Esophagus muscularis mucosa (tissue), 4 donors: Measurements from ENCODE around the gene SPINK4. TPM values are rescaled to one million over a fixed set of nuclear protein-coding genes. Genes with fewer than 3 reads are reported as not detected.

Experiments
- DNase-seq: peaks from one replicate; pipeline ENCODE4 v3.0.0-alpha.2; 2017; ENCODE audit errors: extremely low spot score
- H3K27ac ChIP-seq, 4 donors: fragments of 200-600 bp; sonication (generic); replicated peaks in 1 of 4; 1 replicate in 3 of 4; 2 replicates in 1 of 4; pipeline ENCODE4 v1.5.1; 2016 to 2019; ENCODE audit warnings: mild to moderate bottlenecking in 1 of 4
- H3K27me3 ChIP-seq, 4 donors: fragments of 200-600 bp; sonication (generic); one replicate each; pipeline versions ENCODE4 v1.5.1 to v1.6.0; 2016 to 2019
- H3K36me3 ChIP-seq, 4 donors: fragments of 200-600 bp; sonication (generic); one replicate each; pipeline ENCODE4 v1.5.1; 2016 to 2019
- H3K4me1 ChIP-seq, 4 donors: fragments of 200-600 bp; sonication (generic); one replicate each; pipeline ENCODE4 v1.5.1; 2016 to 2019
- H3K4me3 ChIP-seq, 4 donors: fragments of 200-600 bp; sonication (generic); 1 replicate in 2 of 4; 2 replicates in 2 of 4; pipeline ENCODE4 v1.5.1; 2016 to 2019; ENCODE audit warnings: mild to moderate bottlenecking in 4 of 4, moderate library complexity in 1 of 4
- H3K9me3 ChIP-seq, 4 donors: fragments of 200-600 bp; sonication (generic); 1 replicate in 3 of 4; 2 replicates in 1 of 4; pipeline ENCODE4 v1.5.1; 2016 to 2019
- CTCF ChIP-seq, 3 experiments: fragments of 200-600 bp in 2 of 3; fragments of 450-650 bp in 1 of 3; sonication (generic) in 2 of 3; IDR thresholded peaks; one replicate each; pipeline ENCODE4 v1.5.1; 2017 to 2019; ENCODE audit warnings: antibody characterized with exemption in 3 of 3, mild to moderate bottlenecking in 2 of 3, moderate library complexity in 1 of 3
- EP300 ChIP-seq: sonication (generic); formaldehyde crosslinking; IDR thresholded peaks from one replicate; pipeline ENCODE4 v1.6.1; 2017; ENCODE audit warnings: antibody characterized with exemption
- POLR2A ChIP-seq: fragments of 450-650 bp; IDR thresholded peaks from one replicate; pipeline ENCODE4 v1.6.1; 2017; ENCODE audit warnings: antibody characterized with exemption, moderate library complexity, mild to moderate bottlenecking, low read depth
- POLR2AphosphoS5 ChIP-seq, 2 donors: sonication (generic); formaldehyde crosslinking; IDR thresholded peaks; one replicate each; pipeline ENCODE4 v1.6.1; 2017; ENCODE audit warnings: antibody characterized with exemption in 2 of 2
- WGBS: methylation state at CpG from one replicate; pipeline ENCODE4 v1.1.5; 2018; 5-methylcytosine and 5-hydroxymethylcytosine counted together
- intact Hi-C: fragments of 100-400 bp; cut with DNase I; formaldehyde crosslinking; loops from one replicate; pipeline ENCODE4 v1.15.1; 2023
- total RNA-seq, 4 donors: library from RNA; depleted of rRNA; stranded (reverse); fragments of >200 nt; gene quantifications; one replicate each; pipeline versions ENCODE4 v1.1.0 to v1.2.1, GENCODE V29; 2016

Gene SPINK4
- total RNA-seq, 4 donors from 2014 or later: not detected

GRCh38 chr9:33250458-33250995 lies 10.6 kb downstream of the SPINK4 start:
- H3K36me3 ChIP-seq: peaks cover 27 to 73% (median 52%) of the 10 kb centered on the region in 4 donors
- no peak for TF ChIP-seq CTCF (IDR thresholded peaks at IDR 0.05)
- no peak for TF ChIP-seq POLR2AphosphoS5 (IDR thresholded peaks at IDR 0.05)
- TF ChIP-seq EP300: no peak
- no peak for TF ChIP-seq POLR2A
- peak; percentile 81 for DNase-seq
- H3K4me3 ChIP-seq: no peak overlapping the region
- WGBS: 82% methylated on average over 1 of the region's 1 CpG
- no peak overlapping the region for H3K27ac ChIP-seq
- intact Hi-C loops: no loop called here
- no peaks in the 10 kb centered on the region for H3K9me3 ChIP-seq
- H3K4me1 ChIP-seq: no peaks in the 10 kb centered on the region
- no peaks in the 10 kb centered on the region for H3K27me3 ChIP-seq

DNA sequence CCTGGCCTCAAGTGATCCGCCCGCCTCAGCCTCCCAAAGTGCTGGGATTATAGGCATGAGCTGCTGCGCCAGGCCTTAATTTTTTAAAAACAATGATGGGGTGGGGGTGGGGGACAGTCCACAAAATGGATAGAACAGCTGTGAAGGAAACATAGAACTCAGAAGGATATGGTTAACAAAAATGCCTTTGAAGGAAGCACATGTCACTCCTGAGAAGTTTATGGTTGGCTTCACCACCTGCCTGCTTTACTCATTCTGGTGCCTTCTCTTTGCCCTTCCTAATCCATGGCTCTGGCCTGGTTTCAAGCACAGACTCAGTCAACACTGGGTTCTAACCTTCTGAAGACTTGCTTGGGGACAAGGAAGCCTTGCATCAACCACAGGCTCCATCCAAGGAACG lies 14.2 kb downstream of the SPINK4 start:
- H3K27ac ChIP-seq: no peak overlapping the region
- intact Hi-C loops: no loop called here
- no peaks in the 10 kb centered on the region for H3K4me1 ChIP-seq
- no peak for TF ChIP-seq EP300
- no peak for TF ChIP-seq POLR2AphosphoS5 (IDR thresholded peaks at IDR 0.05)
- no peak for TF ChIP-seq CTCF (IDR thresholded peaks at IDR 0.05)
- TF ChIP-seq POLR2A: no peak
- no peaks in the 10 kb centered on the region for H3K9me3 ChIP-seq
- peaks cover 64 to 96% (median 81%) of the 10 kb centered on the region in 4 donors for H3K36me3 ChIP-seq
- H3K4me3 ChIP-seq: no peak overlapping the region
- WGBS: 98% methylated on average over 4 of the region's 4 CpGs
- no peaks in the 10 kb centered on the region for H3K27me3 ChIP-seq
- DNase-seq: no peak

- H3K27ac ChIP-seq: no peak overlapping the region
- no peaks in the 10 kb centered on the region for H3K27me3 ChIP-seq
- peaks cover 72 to 98% (median 89%) of the 10 kb centered on the region in 4 donors for H3K36me3 ChIP-seq
- TF ChIP-seq POLR2AphosphoS5 (IDR thresholded peaks at IDR 0.05) (no peak), EP300 (no peak), POLR2A (no peak)
- DNase-seq: no peak
- no peaks in the 10 kb centered on the region for H3K9me3 ChIP-seq
- WGBS: 94% methylated on average over 8 of the region's 8 CpGs
- H3K4me3 ChIP-seq: no peak overlapping the region
- intact Hi-C loops: no loop called here
- H3K4me1 ChIP-seq: no peaks in the 10 kb centered on the region
Measured at GRCh38 chr9:33255014-33255413, 15.0 kb downstream of the SPINK4 start.

DNA sequence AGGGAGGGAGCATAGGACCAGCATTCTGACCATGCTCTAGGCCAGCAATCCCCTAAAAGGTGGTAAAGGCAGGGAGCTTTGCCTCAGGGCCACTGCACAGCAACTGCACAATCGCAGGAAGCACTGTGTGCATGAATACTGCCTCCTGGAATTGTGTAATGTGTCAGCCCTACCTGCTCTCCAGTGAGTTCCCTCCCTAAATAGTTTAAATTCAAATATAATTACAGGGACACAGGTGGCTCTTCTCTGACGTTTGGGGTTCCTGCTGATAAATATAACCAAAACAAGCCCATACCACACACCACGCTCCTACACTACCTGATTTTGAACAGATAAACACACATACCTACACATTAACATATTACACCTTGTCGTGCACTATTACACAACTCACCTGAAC lies 15.5 kb downstream of the SPINK4 start:
- Histone ChIP-seq H3K27me3 (no peaks in the 10 kb centered on the region), H3K27ac (no peak overlapping the region), H3K9me3 (no peaks in the 10 kb centered on the region), H3K4me3 (no peak overlapping the region), H3K36me3 (peaks cover 76 to 98% (median 92%) of the 10 kb centered on the region in 4 donors), H3K4me1 (no peaks in the 10 kb centered on the region)
- intact Hi-C loops: no loop called here
- WGBS: 89% methylated on average over 4 of the region's 4 CpGs
- DNase-seq: no peak
- no peak for TF ChIP-seq POLR2AphosphoS5 (IDR thresholded peaks at IDR 0.05)
- no peak for TF ChIP-seq EP300
- TF ChIP-seq POLR2A: no peak

DNA sequence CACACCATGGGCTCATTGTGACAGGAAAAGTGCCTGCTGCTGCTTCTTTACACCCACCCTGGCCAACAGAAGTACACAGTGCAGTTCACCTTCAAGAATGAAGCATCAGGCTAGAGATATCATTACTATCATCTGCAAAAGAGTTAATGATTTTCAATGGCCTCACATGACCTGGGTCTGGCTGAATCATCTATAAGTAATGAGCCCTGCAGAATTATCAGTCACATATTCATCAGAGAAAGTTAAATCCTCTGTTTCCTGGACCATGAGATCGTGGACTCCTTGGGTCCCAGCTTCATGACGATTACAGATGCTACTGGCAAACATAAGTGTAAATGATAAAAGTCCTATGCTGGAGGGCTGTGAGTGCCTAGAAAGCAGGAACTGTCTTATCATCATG lies 16.3 kb downstream of the SPINK4 start:
- WGBS: 79% methylated on average over 2 of the region's 2 CpGs
- H3K9me3 ChIP-seq: no peaks in the 10 kb centered on the region
- H3K27me3 ChIP-seq: no peaks in the 10 kb centered on the region
- intact Hi-C loops: no loop called here
- no peaks in the 10 kb centered on the region for H3K4me1 ChIP-seq
- no peak for DNase-seq
- H3K4me3 ChIP-seq: no peak overlapping the region
- peaks cover 77 to 100% (median 95%) of the 10 kb centered on the region in 4 donors for H3K36me3 ChIP-seq
- no peak overlapping the region for H3K27ac ChIP-seq
- TF ChIP-seq POLR2A (no peak), EP300 (no peak), POLR2AphosphoS5 (IDR thresholded peaks at IDR 0.05) (no peak), CTCF (IDR thresholded peaks at IDR 0.05) (no peak)

- H3K27ac ChIP-seq: no peak overlapping the region
- H3K4me1 ChIP-seq: peaks cover 0 to 6% (median 4%) of the 10 kb centered on the region in 4 donors
- TF ChIP-seq POLR2AphosphoS5 (IDR thresholded peaks at IDR 0.05) (no peak), CTCF (IDR thresholded peaks at IDR 0.05) (no peak), EP300 (no peak), POLR2A (no peak)
- intact Hi-C loops: no loop called here
- H3K9me3 ChIP-seq: no peaks in the 10 kb centered on the region
- H3K36me3 ChIP-seq: peaks cover 84 to 100% (median 98%) of the 10 kb centered on the region in 4 donors
- no peak for DNase-seq
- 86% methylated on average over 4 of the region's 4 CpGs for WGBS
- no peak overlapping the region for H3K4me3 ChIP-seq
- H3K27me3 ChIP-seq: no peaks in the 10 kb centered on the region
Measured at GRCh38 chr9:33257276-33257675, 17.3 kb downstream of the SPINK4 start.
